ENCODE measurements around the gene TRAF6.

TRAF6 gene

GRCh38 chr11:36456156-36456555, 53.9 kb downstream of the TRAF6 start:
- no peak for DNase-seq

- no peak for DNase-seq
Measured at GRCh38 chr11:36455658-36456111, 54.4 kb downstream of the TRAF6 start.

- no peak for DNase-seq
Measured at GRCh38 chr11:36454941-36455631, 55.0 kb downstream of the TRAF6 start.

GRCh38 chr11:36454551-36454940, 55.5 kb downstream of the TRAF6 start:
- DNase-seq = no peak

GRCh38 chr11:36453678-36454077, 56.4 kb downstream of the TRAF6 start:
- no peak for DNase-seq

GRCh38 chr11:36452961-36453360, 57.1 kb downstream of the TRAF6 start:
- DNase-seq = peak; percentile 71

GRCh38 chr11:36452236-36452940, 57.7 kb downstream of the TRAF6 start:
- DNase-seq = peak; percentile 59

GRCh38 chr11:36451681-36452080, 58.4 kb downstream of the TRAF6 start:
- DNase-seq = no peak

GRCh38 chr11:36451045-36451444, 59.0 kb downstream of the TRAF6 start:
- DNase-seq = no peak

- DNase-seq = no peak
Measured at GRCh38 chr11:36450110-36450572, 59.9 kb downstream of the TRAF6 start.

- DNase-seq = no peak
Measured at GRCh38 chr11:36449561-36450096, 60.4 kb downstream of the TRAF6 start.

- DNase-seq = no peak
Measured at GRCh38 chr11:36447947-36448346, 62.1 kb downstream of the TRAF6 start.

- DNase-seq = no peak
Measured at GRCh38 chr11:36447514-36447913, 62.6 kb downstream of the TRAF6 start.

- no peak for DNase-seq
Measured at GRCh38 chr11:36446135-36446534, 63.9 kb downstream of the TRAF6 start.

GRCh38 chr11:36443661-36444060, 66.4 kb downstream of the TRAF6 start:
- no peak for DNase-seq

GRCh38 chr11:36441610-36442208, 68.4 kb downstream of the TRAF6 start:
- DNase-seq = no peak

- no peak for DNase-seq
Measured at GRCh38 chr11:36438126-36438525, 71.9 kb downstream of the TRAF6 start.

GRCh38 chr11:36437413-36437812, 72.7 kb downstream of the TRAF6 start:
- no peak for DNase-seq
